ENCODE results near the gene TNFSF11.

The TNFSF11 gene

DNA sequence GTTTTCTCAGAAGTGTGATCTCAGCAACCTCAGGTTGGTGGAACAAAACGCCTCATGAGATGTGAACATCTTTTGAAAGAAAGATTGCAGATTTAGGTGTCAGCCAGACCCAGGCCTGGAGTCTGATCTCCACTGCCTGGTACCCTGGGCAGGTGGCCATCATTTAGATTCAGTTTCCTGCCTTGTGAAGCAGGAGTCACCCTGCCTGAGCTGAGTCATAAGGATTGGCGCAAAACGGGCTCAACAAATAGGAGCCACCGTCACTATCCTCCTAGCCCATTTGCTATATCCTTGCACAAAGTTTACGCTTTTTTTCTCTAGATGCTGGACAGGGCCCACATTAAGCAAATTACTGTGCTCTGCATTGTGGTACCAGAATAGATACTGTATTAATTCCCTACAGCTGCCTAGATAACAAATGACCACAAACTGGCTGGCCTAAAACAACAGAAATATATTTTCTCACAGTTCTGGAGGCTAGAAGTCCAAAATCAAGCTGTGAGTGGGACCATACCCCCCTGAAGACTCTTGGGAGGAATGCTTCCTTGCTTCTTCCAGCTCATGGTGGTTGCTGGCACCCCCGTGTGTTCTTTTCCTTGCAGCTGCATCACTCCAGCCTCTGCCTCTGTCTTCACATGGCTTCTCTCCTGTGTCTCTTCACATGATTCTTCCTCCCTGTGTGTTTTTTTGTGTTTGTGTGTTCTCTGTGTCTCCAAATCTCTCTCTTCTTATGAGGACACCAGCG, 38.2 kb downstream of the TNFSF11 start:
- no peak for FAIRE-seq

DNA sequence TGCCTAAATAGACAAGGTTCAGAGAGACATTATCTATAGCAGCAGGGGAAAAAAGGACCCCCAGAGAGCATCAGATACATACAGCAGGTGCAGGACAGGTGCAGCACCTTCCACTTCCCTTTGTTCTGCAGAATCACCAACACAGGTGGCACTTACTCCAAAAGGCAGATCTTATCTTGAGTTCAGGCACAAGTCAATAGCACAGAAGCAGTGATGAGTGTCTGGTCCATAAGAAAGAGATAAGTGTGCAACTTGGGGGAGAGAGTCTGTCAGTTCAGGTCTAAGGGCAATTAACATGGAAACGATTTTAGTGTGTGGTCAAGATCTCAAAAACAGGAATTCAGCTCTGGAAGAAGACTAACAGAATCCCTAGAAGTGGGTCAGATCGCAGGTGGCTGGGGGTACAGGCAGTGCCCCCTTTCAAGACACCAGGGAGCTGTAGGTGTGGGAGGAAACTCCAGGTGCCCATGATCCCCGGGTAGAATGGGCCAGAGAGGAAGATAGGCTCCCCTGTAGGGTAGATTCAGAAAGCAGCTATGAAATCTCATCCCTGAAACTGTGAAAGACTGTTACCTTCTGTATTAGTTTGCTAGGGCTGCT, 40.6 kb downstream of the TNFSF11 start:
- FAIRE-seq, result no peak

DNA sequence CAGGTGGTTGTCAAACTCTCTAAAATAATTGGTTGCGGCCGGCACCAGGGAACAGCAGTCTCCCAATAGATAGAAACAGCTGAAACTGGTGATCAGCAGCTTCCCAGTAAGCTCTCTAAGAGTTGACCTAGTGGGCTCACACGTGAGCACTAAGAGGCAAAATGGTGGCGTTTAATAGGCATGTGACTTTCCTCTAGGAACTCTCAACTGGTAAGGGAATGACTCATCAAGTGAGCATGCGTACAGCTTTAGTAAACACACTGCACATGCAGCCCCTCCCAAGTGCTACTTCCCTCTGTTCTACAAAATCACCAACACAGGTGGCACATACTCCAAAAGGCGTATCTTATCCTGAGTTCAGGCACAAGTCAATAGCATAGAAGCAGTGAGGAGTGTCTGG, 41.7 kb downstream of the TNFSF11 start:
- no peak for FAIRE-seq

DNA sequence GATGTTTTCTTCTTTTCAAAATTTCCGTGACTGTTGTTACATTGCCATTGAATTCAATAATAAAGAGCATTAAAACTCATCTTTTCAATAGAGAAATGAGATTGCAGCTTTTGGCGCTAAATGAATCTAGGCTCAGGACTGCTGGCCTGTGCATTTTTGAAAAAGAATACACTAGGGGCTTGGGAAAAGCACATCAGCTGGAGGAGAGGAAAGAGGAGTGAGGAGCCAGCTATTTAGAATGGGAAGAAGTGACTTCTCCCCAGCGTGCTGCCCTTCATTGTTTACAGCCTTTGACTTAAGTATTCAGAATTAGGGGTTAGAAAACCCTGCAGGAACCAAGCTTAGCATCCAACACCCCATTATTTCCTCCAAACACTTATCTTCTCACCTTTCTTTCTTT, 43.3 kb downstream of the TNFSF11 start:
- no peak for FAIRE-seq

DNA sequence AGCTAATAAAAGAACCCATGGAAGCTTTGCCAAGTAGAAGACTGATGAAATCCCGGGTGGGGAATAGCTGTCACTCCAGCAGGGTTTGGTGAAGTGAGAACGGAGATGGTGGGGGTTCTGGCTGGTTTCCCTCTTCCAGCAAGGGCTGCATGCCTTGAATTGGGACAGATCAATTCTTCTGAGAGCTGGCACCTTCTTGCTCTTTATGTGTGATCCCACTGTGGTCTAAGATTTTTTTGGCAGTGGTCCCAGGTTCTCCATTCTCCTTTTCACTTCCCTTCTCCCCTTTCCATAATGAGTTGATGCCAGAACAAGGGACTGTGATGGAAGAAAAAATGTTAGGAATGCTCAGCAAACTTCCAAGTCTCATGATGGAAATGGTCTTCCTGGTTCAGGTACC, 50.0 kb downstream of the TNFSF11 start:
- no peak for FAIRE-seq

DNA sequence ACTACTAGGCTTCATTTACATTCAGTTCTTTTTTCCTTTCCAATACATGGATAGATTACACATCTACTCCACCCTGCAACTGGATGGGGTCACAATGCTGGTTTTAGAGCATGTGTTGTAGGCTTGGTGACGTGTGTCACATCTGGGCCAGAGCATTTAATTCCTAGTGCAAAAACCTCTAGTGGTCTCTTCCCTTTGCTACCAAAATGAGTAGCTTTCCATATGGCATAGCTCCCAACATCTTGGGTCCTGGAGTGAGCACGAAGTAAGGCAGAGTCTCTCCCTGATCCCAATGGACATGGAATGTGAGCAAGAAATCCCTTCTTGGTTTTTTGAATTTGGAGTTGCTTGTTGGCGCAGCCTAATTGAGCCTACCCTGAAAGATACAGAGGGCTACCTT, 51.7 kb downstream of the TNFSF11 start:
- no peak for FAIRE-seq

DNA sequence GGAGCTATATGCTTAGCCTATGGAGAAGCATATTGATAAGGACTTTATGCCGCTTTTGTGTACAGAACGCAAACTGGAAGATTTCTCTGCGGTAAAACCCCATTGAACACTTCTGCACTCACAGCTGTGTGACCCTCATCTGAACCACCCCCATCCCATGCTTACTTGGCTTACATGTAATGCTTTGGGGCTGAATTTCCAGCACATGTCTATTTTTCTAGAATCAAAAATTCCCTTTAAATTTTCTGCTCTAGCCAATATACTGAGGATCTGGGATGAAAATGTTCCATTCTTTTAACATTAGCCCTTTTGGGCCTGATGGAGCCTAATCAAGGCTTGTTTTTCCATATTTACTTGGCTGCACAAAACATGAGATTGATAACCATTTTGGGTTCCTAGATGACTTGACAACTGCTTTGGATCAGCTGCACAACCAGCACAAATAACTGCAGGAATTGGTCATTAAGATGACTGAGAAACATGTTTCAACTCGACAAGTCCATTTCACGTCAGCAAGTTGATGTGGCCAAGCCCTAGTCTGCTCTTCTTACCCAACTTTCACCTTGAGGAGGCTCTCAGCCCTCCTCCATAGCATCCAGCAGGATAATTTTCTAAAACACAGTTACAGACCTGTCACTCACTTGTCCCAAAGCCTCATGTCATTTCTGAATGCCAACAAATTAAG, 52.4 kb downstream of the TNFSF11 start:
- FAIRE-seq, result no peak

DNA sequence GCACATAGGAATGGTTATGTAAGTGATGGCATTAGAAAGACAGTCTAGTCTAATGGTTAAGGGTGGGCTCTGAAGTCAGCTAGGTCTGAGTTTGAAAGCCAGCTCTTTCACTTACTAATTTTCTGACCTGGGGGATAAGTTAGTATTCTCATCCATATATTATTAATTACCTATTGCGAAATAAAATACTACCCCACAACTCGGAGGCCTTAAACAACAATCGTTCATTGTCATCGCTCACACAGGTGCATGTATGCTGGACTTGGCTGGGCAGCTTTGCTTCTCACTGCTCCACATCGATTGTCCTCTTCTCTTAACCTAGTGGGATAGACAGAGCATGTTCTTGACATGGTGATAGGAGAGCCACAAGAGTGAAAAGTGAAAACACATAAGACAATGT, 54.7 kb downstream of the TNFSF11 start:
- no peak for FAIRE-seq

DNA sequence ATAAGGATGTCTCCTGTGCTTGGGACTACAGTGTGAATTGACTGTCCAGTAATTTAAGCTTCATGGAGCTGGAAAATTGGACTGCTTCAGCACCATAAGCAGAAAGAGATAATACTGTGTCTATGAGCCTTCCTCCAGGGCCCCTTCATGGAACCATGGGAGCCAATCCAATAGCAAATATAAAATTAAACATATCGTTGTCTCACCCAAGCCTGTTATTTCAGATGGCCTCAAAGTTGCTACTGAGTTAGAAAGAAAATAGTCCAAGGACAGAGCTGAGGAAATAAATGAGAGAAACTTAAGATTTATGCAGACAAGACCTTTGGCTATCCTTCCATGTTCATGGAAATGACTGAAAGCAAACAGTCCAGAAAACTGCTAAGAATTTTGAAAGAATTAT, 57.2 kb downstream of the TNFSF11 start:
- no peak for FAIRE-seq

DNA sequence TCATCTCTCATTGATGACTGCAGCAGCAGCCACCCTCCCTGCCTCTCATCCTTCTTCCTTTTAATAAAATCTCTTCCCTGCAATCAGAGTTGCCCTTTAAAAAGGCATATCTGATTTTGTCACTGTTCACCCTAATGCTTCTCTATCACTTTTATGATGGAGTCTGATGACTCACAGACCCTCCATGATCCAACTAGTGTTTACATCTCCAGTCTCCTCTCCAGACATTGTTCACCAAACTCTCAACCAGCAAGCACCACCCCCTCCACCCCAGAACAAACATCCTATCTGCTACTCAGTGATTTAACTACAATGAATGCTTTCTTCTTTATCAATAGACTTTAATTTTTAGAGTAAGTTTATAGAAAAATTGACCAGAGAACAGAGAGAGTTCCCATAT, 59.5 kb downstream of the TNFSF11 start:
- FAIRE-seq, result no peak

DNA sequence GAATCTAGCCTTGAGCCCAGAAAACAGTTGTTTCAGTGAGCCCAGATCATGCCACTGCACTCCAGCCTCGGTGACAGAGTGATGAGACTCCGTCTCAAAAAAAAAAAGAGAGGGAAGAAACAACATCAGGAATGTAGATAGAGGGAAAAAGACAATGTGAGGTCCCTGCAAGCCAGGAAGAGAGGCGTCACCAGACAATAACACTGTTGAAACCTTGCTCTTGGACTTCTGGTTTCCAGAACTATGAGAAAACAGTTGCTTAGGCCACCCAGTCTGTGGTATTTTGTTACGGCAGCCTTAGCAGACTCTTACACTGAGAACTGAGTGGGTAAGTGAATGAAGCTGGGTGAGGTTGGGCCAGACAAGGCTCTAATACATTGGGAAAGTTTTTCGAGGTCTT, 64.1 kb downstream of the TNFSF11 start:
- FAIRE-seq, result no peak

DNA sequence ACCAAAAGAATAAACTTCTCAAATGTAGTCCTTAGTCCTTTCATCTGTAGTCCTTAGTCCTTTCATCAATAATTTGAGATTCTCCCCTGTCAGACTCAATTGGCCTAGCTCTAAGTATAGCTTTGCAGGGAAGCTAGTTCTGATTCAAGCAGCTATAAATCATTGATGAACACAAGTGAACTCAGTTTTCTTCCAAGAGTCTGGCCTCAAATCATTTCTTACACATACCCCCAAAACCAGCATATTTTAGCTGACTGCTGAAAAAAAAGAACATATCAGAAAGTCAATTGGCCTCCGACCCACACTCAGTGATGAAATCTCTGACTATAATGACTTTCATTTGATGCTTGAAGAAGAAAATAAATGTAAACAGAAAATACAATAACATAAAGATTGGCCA, 64.9 kb downstream of the TNFSF11 start:
- FAIRE-seq, result no peak

DNA sequence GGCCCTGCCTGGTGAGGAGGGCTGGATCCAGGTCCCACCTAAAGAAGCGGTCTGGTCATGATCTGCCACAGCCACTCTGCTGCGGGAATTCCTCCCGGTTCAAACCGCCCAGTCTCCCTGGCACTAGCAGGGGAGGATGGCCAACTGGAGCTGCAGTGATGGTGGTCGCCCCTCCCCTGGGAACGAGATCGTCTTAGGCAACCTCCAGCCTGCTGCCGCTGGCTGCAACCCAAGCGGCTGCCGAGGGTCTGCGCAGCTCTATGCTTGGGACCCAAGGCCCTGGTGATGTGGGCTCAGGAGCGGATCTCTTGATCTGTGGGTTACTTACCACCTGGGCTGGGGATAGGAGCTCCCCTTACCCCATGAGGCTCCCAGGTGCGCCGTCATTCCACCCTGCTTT, 69.1 kb downstream of the TNFSF11 start:
- FAIRE-seq, result no peak

DNA sequence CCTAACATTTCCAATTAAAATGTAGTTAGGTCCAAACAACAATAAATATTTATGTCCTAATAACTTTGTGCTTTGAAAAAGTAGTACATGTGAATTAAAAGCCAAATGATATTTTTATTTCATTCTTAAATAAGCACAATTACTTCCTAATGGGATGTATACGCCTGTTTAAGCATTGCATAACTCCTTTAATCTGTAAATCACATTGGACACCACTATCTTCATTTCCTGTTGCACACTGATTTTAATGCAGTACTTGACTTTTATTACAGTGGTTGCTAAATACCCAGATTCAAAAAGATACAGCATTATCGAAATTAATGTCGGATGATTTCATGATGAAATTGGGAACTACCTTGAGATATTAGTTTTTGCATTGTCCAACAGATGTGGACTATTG, 70.9 kb downstream of the TNFSF11 start:
- FAIRE-seq, result no peak

DNA sequence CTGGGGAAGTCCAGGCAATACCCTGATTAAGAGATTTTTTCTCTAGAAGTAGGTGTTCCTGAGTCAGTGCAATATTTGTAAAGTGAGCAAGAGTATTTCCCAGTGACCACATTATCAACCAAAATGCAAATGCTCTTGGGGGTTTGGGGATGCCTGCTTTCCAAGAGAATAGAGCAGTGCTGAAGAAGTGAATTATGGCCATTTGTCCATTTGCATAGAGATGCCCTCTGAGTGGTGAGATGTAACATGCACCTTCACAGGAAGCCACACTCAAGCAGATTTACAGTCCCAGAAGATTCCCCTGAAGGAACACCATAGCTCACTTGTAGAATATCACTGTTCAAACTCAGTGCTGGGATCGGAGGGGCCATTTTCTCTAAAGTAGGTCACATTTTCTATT, 71.8 kb downstream of the TNFSF11 start:
- FAIRE-seq, result no peak

DNA sequence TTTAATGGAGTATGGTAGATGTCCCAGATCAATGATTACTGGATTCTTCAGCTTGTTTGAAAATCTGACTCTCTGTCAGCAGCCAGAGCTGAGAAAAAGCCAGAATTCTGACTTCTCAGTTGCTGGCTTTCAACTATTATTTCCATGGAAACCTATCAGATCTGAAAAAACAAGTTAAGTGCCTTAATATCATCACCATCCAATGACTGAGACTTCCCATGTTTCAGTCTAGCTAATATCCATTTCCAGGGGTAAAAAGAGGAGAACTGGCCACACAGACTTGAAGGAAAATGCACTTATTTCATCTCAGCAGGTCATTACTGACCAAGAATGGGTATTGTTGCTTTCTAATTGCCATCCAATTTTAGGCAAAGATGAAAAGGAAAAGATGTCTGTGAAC, 75.2 kb downstream of the TNFSF11 start:
- FAIRE-seq, result no peak

DNA sequence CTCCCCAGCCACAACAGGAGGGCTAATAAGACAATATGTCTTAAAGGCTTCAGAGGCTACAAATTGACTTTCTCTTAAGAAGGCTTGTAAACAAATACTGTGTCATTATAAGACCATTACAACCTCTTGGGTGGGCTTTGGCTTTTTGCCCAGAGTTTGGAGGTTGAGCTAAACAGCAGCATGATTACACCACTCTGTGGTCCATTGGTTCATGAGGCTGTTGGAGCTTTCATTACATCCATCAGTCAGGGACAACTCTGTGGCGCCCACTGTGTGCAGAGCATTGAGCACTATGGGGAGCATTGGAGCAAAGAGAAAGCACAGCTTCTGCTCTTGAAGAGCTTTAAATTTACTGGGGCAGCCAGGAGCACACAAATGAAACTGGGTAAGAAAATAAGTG, 75.9 kb downstream of the TNFSF11 start:
- no peak for FAIRE-seq

DNA sequence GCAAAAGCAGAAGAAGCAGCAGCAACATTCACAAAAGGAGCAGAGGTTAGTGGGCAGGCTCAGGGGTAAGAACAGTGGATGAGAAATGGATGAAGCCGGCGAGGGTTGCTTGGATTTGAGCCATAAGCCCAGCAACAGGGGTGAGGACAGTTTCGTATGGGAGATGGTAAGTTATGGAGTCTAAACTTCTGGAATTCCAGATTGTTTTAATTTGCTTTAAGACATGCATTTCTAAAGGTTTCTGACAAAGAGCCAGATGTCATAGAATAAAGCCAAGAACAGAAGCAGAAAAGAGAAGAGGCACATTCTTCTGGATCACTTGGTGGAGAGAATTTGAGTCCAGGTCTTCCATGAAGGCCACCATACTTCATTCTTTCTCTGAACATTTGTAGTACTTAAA, 76.6 kb downstream of the TNFSF11 start:
- FAIRE-seq, result no peak

DNA sequence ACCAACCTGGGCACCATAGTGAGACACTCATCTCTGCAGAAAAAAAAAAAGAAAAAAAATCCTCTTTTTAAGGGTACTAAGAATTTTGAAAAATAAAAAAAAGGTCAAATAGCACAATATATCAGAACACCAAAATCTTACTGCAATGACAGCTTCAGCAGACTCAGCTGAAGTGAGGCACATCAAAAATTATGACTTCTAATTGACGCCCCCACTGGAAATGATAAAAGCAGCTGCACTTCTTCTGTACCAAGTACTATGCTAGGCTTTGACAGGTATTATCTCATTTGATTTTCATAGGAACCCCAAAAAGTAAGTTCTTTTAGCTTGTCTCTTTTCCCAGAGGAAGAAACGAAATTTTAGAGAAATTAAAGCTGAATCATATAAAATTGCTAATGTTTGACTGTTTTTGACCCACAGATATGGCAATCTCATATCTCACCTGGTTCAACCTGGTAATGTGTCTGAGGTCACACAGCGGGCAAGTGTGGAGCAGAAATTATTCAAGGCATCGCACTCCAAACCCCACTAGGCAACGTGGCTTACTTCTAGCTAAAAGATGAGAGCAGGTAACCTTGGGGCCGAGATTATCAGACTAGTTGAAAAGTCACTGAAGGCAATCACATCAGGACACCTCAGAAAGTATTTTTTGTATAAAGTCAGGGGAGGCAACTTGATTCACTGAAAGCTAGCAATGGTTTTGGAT, 78.1 kb downstream of the TNFSF11 start:
- no peak for FAIRE-seq

DNA sequence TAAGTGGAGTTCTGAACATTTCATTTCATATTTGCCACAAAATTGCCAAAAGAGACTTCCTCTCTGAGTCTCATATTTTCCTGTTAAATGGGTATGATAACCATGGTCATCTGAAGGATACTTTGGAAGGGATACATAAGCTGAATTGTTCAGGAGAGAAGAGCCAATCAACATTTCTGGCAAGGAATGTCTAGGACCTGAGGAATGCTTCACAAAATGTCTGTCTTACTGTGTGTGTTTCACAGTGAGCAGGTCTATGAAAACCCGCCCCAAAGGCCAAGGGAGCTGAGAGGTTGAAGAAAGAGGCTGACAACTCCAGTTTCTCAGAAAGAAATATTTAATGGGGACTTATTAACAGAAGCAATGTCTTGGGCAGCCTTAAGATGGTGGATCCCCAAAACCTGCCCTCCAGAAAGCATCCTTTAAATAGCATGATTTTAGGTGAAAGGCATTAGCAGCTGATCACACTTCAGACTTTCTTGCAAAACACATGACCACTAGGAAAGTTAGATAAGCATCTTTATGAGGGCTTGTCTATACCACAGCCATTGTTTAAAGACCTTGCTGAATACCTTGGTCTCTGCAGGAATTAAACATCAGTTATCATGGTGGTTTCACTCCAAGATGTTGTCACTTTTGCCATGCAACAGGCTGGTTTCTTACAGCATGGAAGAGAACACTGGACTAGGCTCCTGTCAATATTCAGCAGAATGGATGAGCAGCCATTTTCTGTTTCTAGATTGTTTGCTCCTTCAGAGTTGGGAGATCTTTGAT, 78.9 kb downstream of the TNFSF11 start:
- no peak for FAIRE-seq

DNA sequence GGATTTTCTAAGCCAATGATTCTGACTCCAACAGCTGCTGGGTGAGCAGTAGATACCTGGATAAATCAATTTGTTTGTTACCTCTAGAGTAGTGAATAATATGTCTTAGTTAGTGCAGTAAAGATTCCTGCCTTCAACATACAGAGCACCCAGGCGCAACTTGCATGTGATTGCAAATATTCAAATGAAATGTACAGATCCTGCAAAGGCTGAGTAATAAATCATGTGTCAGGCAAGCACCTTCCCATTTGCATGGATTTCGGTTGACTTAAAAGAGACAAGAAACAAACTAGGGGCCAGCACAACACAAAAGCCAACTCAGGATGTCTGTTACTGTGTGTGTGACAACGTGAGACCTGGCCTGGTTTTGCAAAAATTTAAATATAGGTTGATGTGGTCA, 79.7 kb downstream of the TNFSF11 start:
- FAIRE-seq, result no peak

DNA sequence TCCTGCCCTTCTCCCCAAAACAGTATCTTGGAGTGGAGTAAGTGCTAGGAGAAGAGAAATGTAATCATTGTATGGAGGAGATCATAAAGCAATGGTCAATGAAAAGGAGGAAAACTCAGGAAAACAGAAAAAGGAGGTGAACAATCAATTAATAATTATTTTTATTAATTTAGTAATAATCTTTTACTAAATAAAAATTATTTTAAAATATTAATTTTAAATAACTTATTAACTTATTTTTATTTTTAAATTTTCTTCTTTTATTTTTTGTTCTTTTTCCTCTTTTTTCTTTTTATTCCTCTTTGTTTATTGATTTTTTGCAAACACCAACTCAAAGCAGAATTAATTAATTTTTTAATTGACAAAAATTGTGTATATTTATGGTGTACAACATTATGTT, 80.3 kb downstream of the TNFSF11 start:
- FAIRE-seq, result peak; percentile 88

DNA sequence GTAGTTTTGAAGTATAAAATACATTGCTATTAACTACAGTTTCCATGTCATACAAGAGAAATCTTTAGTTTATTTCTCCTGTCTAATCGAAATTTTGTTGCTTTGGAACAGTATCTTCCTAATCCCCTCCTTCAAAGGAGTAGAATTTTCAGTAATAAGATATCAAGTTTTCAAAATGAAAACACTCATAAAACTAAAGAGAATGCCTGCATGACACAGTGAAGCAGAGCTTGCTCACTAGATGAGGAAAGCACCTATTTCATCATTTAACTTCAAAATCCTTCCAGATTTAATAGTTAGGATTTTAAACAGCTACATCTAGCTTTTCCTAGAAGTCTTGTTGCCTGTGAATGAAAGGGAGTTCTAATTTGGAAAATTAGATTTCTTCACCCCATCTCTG, 80.8 kb downstream of the TNFSF11 start:
- FAIRE-seq, result no peak
